Kidney tubule cell (primary cell): ENCODE measurements around the gene CBX2.
A peak's percentile ranks its signal among the peaks of the same experiment; 100 is the strongest.
"Not testable (repeated sequence)": the region's sequence is repeated elsewhere in the genome, so short reads cannot be mapped to it uniquely, and the experiment has no call there.

Experiments used
- DNase-seq: peaks from one replicate; pipeline ENCODE4 v3.0.0-alpha.2; 2018; ENCODE audit warnings: low spot score

CBX2 gene

DNA sequence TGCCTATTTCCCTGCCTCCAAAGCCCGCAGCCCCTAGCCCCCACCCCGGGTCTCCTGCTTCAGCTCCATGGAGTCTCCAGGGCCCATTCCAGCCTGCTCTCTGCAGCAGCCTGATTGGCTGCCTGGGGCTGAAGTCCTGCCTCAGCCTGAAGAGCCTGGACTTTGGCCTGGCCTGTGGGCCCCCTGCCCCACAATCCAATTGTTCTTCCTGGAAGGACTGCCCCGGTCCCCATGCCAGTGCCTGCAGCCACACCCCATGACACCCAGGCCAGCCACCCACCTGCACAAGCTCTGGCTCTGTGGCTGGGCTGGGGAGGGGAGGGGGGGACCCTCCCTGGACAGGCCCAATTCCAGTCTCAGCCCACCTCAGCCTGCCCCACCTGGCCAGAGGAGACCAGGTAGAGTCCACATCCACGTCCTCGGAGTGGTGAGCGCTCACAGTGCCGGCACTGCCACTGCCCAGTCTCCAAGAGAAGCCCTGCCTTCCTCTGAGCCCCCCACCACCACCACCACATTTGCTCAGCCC, 34.9 kb upstream of the CBX2 start:
- DNase-seq: no peak

DNA sequence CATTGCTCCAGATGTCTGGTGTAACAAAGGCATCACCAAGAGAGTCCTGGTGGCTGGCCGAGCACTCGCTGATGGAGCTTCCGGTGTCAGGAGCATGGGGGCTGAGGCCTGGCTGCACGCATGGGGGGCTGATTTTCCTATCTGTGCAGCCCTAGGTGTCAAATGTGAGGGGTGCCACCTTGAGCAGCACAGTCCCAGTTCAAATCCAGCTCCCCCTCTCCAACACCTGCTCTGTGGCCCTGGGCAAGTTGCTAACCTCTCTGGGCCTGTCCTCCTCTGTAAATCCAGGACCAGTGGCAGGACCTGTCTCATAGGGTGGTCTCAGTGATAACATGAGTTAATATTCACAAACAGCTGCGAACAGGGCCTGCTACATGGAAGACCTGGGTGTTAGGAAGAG, 34.3 kb upstream of the CBX2 start:
- DNase-seq: no peak

GRCh38 chr17:79745641-79746105, 32.3 kb upstream of the CBX2 start:
- peak; percentile 42 for DNase-seq

DNA sequence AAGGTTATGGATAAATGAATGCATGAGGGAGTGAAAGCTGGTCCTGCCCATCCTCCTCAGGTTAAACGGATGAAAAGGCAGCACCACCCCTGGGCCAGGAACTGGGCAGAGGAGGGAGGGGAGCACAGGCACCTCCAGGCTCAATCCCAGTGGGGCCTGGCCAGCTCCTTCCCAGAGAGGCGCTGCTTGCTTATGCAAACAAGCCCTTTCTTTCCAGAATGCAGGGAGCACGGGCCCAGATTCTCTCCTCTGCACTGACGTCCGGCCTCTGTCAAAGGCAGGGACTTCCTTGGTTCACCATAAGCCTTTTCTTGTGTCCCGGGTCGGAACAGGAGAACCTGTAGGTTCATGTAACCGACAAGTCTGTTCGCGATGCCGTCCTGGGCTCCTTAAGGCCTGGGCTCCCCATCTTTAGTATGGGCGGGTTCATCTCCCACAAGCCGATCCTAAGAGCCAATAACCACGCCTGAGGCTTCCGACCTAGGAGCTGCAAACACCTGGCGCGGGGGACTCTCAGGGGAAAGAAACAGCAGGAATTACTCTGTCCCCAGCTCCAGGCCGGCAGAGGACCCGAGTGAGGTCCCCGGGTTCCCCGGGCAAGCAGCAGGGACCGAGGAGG, 30.9 kb upstream of the CBX2 start:
- no peak for DNase-seq

- DNase-seq: no peak
These were observed 30.2 kb upstream of the CBX2 start for GRCh38 chr17:79747508-79748294.

DNA sequence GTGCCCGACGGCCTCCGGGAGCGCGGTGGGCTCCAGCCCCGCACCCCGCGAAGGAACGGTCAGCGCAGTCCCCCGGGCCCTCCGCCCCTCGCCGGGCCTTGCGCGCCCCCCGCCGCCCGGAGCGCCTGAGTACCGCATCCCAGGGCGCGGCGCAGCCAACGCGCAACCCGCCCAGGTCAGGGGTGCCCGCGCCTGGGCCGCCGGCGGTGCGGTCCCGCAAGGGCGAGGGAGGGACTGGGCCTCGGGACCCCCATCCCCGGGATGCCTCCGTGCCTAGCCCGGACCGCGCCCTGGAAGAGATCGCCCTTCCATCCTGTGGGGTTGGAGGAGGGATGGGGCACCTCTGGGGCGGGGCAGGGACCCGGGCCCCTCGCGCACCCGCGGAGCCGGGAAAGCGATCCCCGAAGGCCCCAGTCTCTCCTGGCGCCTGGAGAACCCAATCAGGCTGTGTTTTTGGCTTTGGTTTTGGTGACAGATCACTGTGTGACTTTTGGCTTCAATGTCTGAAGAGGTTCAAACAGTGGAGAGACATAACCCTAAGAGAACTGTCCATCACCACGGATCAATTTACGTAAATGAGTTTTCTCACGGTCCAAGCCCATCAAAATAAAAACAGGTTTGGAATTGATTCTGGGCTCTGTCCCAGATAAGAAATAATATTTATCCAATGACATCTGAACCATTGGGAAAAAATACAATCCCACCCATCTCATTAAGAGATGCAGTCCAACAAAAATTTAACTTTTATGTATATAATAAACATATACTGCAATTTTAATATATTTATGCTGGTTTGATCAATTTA, 29.5 kb upstream of the CBX2 start:
- DNase-seq: no peak

DNA sequence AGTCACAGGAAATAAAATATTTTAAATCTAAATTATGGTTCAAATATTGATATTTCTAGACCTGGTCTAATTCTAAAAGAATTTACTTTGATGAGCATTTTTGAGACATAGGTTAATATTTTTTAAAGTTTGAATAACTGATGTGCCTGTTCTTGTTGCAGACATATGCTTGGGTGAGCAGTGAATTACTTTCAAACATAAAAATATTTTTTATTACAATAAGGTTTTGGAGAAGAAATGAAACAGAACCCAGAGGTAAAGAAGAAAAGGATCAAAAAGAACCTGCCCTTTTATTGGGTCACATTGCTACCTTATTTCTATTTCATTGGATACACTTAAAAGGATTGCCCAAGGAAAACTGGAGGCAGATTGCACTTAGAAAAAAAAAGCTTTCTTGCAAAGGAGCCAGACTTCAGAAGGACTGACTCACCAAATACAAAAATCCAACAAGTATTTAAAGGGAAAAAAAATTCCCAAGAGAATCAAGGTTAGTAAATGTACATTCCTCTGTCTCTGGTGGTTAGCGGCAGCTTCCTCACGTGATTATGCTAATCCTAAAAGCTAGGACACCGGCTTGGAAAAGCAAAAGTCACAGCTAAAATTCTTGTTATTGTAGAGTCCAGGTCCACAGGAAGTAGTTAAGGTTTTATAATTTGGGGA, 28.7 kb upstream of the CBX2 start:
- DNase-seq: peak; percentile 61

- DNase-seq: no peak
These were observed 28.0 kb upstream of the CBX2 start for GRCh38 chr17:79749958-79750357.

GRCh38 chr17:79750650-79751545, 27.1 kb upstream of the CBX2 start:
- DNase-seq: no peak

- no peak for DNase-seq
These were observed 25.8 kb upstream of the CBX2 start for GRCh38 chr17:79752175-79752574.

DNA sequence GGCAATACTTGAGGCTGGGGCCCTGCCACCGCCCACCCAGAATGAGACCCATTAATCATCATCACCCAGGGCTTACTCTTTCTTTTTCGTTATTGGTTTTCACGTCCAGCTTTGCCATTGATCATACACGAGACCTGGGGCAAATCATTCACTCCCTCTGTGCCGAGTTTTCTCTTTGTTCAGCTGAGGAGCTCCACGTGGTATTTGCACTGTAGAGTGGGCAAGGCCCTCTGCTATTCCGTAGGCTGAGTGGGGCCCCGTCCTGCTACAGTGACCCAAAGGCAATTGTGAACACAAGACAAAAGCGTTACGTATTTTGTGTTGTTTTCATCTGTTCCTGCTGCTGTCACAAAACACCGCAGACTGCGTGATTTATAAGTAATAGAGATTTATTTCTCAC, 23.6 kb upstream of the CBX2 start:
- DNase-seq: no peak

GRCh38 chr17:79754903-79755302, 23.0 kb upstream of the CBX2 start:
- not testable (repeated sequence) for DNase-seq

DNA sequence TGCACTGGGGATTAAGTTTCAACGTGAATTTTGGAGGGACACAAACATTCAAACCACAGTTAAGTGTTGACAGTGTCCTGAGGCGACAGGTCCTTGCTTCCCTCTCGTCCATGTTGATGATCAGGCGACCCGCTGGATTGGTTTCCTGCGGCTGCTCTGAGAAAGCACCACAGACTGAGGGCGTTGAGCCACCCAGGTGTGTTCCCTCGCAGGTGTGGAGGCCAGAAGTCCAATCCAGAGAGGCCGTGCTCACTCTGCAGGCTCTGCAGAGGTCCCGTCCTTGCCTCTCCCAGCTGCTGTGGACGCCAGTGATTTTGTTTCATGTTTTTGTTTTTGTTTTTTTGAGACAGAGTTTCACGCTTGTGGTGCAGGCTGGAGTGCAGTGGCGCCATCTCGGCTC, 22.4 kb upstream of the CBX2 start:
- no peak for DNase-seq

DNA sequence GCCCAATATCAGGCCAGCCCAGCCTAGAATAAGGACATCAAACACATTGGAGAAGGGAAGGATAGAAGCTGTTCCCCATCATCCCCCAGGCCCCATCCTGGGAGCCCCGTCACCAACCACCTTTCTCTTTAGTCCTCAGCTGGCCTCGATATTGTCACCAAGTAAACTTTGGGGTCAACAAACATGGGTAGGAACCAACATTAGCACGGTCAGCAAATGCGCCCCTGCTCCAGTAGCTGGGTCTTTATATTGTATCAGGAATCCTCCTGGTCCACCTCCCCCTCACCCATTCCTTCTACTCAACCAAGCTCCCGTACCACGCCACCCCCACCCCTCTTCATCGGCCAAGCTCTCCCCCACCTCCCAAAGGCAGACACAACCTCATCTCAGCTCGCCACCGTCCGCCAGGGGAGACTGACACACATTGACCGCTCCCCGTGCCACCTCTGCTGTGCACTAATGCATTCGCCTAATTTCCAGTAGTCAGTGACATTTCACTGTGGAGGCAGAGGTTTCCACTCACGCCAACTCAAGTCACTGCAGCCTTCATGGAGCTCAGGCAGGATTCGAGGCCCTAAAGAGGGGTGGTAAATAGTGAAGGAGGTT, 20.7 kb upstream of the CBX2 start:
- DNase-seq: no peak

- DNase-seq: no peak
These were observed 19.7 kb upstream of the CBX2 start for GRCh38 chr17:79758271-79758670.

GRCh38 chr17:79760197-79760906, 17.6 kb upstream of the CBX2 start:
- no peak for DNase-seq

DNA sequence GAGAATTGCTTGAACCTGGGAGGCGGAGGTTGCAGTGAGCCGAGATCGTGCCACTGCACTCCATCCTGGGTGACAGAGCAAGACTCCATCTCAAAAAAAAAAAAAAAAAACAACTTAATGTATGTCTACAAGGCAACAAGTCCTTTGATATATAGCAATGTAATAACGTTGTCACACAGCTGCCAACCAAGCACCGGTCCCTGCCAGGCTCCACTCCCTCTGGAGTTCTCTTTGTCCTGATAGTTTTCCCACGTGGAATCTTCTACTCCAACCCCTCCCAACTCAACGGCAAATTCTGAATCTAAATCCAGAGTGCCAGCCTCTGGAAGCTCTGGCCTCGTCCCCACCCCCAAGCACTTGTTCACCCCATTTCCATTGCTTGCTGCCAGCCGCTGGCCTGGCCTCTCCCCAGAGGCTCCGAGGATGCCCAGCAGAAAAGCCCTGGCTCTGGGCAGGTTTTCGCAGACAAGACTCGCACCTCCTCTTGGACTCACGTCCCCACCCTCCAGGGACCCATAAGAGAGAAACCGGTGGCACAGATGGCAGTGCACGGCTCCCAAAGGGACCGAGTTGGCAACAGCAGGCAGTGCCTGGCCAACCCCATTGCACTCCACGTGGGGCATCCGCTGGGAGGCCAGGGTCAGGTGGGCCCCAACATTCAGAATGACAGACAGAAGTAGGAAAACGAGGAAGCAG, 15.9 kb upstream of the CBX2 start:
- DNase-seq: no peak

DNA sequence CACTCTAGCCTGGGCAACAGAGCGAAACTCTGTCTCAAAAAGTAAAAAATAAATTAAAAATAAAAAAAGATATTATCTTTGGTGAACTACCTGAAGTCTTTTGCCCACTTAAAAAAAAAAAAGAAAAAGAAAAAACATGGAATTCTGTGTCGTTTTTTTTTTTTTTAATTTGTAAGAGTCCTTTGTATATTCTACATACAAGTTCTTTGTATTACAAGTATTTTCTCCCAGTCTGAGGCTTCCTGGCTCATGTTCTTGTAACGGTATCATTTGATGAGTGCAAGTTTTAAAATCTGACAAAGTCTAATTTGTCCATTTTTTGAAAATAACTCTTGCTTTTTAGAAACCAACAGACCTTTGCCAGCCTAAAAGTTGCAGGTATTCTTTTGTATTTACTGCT, 12.2 kb upstream of the CBX2 start:
- no peak for DNase-seq
